Natural killer cell (primary cell): ENCODE measurements around the gene ZNF398. TPM values are rescaled to one million over a fixed set of nuclear protein-coding genes. Genes with fewer than 3 reads are reported as not detected.

Source experiments
- ATAC-seq, 3 donors: fragments of 150-1000 bp in 2 of 3; fragments of 200-7000 bp in 1 of 3; cut with Tn5 transposase; 1 replicate in 1 of 3; 2 replicates in 2 of 3; pipeline ENCODE4 v1.10.0; 2021; ENCODE audit warnings: mild to moderate bottlenecking in 2 of 3, moderate library complexity in 2 of 3
- DNase-seq, 2 donors: peaks; one replicate each; pipeline versions ENCODE4 v3.0.0 to v3.0.0-alpha.2; 2013 to 2021; ENCODE audit warnings: mixed read lengths in 1 of 2
- H3K27ac ChIP-seq: one replicate; pipeline ENCODE4 v1.5.1; 2013; ENCODE audit warnings: mild to moderate bottlenecking, low read length
- H3K27me3 ChIP-seq: one replicate; pipeline ENCODE4 v1.6.1; 2013; ENCODE audit warnings: low read length; ENCODE audit not compliant: control insufficient read depth, insufficient read depth
- H3K36me3 ChIP-seq: one replicate; pipeline ENCODE4 v1.6.1; 2013; ENCODE audit warnings: low read length; ENCODE audit not compliant: control insufficient read depth, insufficient read depth
- H3K4me1 ChIP-seq: one replicate; pipeline ENCODE4 v1.6.1; 2013; ENCODE audit warnings: low read length; ENCODE audit not compliant: control insufficient read depth, insufficient read depth
- H3K4me3 ChIP-seq: one replicate; pipeline ENCODE4 v1.5.1; 2013; ENCODE audit warnings: low read length
- H3K9me3 ChIP-seq: one replicate; pipeline ENCODE4 v1.6.1; 2013; ENCODE audit warnings: low read length; ENCODE audit not compliant: control insufficient read depth, insufficient read depth
- H3K27ac Mint-ChIP-seq, 2 donors: one replicate each; pipeline ENCODE4 v1.8.0; 2022; ENCODE audit warnings: mild to moderate bottlenecking in 2 of 2, mixed read lengths in 2 of 2, moderate library complexity in 1 of 2
- H3K27me3 Mint-ChIP-seq, 2 donors: one replicate each; pipeline ENCODE4 v1.8.0; 2022; ENCODE audit warnings: low read depth in 2 of 2, mixed read lengths in 2 of 2
- H3K36me3 Mint-ChIP-seq: one replicate; pipeline ENCODE4 v1.8.0; 2022; ENCODE audit warnings: mixed read lengths
- H3K4me1 Mint-ChIP-seq, 2 donors: one replicate each; pipeline ENCODE4 v1.8.0; 2022; ENCODE audit warnings: mixed read lengths in 2 of 2
- H3K4me3 Mint-ChIP-seq: one replicate; pipeline ENCODE4 v1.8.0; 2022; ENCODE audit warnings: mild to moderate bottlenecking, moderate library complexity, mixed read lengths
- H3K9me3 Mint-ChIP-seq, 2 donors: one replicate each; pipeline ENCODE4 v1.8.0; 2022; ENCODE audit warnings: mixed read lengths in 2 of 2
- WGBS: methylation state at CpG from one replicate; pipeline ENCODE4 v1.1.7; 2013; ENCODE audit warnings: missing lambda C conversion rate; ENCODE audit not compliant: insufficient coverage; 5-methylcytosine and 5-hydroxymethylcytosine counted together
- intact Hi-C: fragments of 100-400 bp; cut with micrococcal nuclease; formaldehyde crosslinking; loops from one replicate; pipeline ENCODE4 v1.14.2; 2022
- total RNA-seq, 4 donors: library from RNA; stranded (reverse); fragments of 120-200 nt in 1 of 4; gene quantifications; one replicate each; pipeline versions ENCODE4 v1.2.3 to v1.2.4, GENCODE V29; 2013 to 2022
- TF ChIP-seq, protein P1 (sequence below): fragments of 200-600 bp; IDR thresholded peaks from one replicate; pipeline ENCODE4 v1.8.0; 2022; ENCODE audit warnings: antibody characterized with exemption

The ZNF398 gene
- total RNA-seq, 3 donors from 2014 or later (not counting 1 experiment from before 2014, with no cell fraction given): 14.8 to 18.5 (median 18.5) TPM

DNA sequence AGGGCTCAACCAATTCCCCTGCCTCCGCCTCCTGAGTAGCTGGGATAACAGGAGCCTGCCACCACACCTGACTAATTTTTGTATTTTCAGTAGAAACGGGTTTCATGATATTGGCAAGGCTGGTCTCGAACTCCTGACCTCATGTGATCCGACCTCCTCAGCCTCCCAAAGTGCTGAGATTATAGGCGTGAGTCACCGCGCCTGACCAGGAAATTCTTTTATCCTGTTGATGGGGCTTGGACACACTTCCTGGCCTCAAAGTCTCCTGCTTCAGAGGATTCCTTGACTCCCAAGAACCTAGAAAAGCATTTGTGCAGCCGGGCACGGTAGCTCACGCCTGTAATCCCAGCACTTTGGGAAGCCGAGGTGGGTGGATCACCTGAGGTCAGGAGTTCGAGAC is 37.3 kb upstream of the ZNF398 start:
- no peaks in the 10 kb centered on the region for H3K36me3 Mint-ChIP-seq
- intact Hi-C loops: no loop called here
- no peak overlapping the region for H3K27ac Mint-ChIP-seq
- 95% methylated on average over 10 of the region's 12 CpGs for WGBS
- H3K4me1 Mint-ChIP-seq: no peaks in the 10 kb centered on the region
- H3K9me3 ChIP-seq: no peaks in the 10 kb centered on the region
- H3K4me3 ChIP-seq: no peak overlapping the region
- TF ChIP-seq, protein P1, sequence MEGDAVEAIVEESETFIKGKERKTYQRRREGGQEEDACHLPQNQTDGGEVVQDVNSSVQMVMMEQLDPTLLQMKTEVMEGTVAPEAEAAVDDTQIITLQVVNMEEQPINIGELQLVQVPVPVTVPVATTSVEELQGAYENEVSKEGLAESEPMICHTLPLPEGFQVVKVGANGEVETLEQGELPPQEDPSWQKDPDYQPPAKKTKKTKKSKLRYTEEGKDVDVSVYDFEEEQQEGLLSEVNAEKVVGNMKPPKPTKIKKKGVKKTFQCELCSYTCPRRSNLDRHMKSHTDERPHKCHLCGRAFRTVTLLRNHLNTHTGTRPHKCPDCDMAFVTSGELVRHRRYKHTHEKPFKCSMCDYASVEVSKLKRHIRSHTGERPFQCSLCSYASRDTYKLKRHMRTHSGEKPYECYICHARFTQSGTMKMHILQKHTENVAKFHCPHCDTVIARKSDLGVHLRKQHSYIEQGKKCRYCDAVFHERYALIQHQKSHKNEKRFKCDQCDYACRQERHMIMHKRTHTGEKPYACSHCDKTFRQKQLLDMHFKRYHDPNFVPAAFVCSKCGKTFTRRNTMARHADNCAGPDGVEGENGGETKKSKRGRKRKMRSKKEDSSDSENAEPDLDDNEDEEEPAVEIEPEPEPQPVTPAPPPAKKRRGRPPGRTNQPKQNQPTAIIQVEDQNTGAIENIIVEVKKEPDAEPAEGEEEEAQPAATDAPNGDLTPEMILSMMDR: no peak
- no peaks in the 10 kb centered on the region for H3K27me3 ChIP-seq
- no peaks in the 10 kb centered on the region for H3K36me3 ChIP-seq
- H3K4me3 Mint-ChIP-seq: no peak overlapping the region
- no peak for DNase-seq
- ATAC-seq: no peak
- no peaks in the 10 kb centered on the region for H3K4me1 ChIP-seq
- no peaks in the 10 kb centered on the region for H3K27me3 Mint-ChIP-seq
- no peaks in the 10 kb centered on the region for H3K9me3 Mint-ChIP-seq
- no peak overlapping the region for H3K27ac ChIP-seq

DNA sequence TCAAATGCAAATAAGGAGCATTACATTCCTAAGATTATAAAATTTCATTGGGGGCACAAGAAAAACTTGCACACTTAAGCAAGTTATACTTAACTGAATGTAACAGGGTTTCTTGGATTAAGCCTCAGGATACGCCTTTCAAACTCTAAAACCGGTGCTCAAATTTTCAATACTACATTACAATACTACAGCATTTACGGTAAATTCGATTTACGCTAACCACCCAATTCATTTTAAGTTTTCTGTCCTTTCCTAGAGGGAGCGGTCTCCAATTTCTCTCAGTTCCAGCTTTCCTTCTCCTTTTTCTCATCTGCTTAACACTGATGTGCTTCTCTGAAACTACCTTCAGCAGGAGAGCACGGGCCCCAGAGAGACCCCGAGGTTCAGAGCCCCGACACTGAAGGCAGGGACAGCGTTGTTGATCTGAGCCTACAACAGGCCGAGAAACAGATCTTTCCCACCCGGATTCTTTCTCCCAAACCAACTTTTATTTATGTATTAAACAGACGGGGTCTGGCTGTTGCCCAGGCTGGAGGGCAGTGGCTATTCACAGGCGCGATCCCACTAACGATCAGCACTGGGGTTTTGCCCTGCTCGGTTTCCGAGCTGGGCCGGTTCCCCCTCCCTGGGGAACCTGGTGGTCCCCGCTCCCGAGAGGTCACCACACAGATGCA is 21.9 kb upstream of the ZNF398 start:
- intact Hi-C loops: no loop called here
- H3K9me3 Mint-ChIP-seq: no peaks in the 10 kb centered on the region
- WGBS: 10% methylated on average over 21 of the region's 21 CpGs
- peak overlapping the region; percentile 100 for H3K4me3 Mint-ChIP-seq
- TF ChIP-seq, protein P1: no peak
- Histone ChIP-seq H3K36me3 (peaks cover 1% of the 10 kb centered on the region), H3K4me3 (peak overlapping the region; percentile 100), H3K4me1 (peaks cover 17% of the 10 kb centered on the region), H3K27me3 (no peaks in the 10 kb centered on the region), H3K27ac (peak overlapping the region; percentile 88), H3K9me3 (peaks cover 4% of the 10 kb centered on the region)
- DNase-seq (no peak), ATAC-seq (no peak)
- no peaks in the 10 kb centered on the region for H3K27me3 Mint-ChIP-seq
- H3K36me3 Mint-ChIP-seq: peaks cover under 1% of the 10 kb centered on the region
- peaks cover 25 to 36% of the 10 kb centered on the region in 2 donors for H3K4me1 Mint-ChIP-seq
- peak overlapping the region; percentile 89 to 98 for H3K27ac Mint-ChIP-seq

DNA sequence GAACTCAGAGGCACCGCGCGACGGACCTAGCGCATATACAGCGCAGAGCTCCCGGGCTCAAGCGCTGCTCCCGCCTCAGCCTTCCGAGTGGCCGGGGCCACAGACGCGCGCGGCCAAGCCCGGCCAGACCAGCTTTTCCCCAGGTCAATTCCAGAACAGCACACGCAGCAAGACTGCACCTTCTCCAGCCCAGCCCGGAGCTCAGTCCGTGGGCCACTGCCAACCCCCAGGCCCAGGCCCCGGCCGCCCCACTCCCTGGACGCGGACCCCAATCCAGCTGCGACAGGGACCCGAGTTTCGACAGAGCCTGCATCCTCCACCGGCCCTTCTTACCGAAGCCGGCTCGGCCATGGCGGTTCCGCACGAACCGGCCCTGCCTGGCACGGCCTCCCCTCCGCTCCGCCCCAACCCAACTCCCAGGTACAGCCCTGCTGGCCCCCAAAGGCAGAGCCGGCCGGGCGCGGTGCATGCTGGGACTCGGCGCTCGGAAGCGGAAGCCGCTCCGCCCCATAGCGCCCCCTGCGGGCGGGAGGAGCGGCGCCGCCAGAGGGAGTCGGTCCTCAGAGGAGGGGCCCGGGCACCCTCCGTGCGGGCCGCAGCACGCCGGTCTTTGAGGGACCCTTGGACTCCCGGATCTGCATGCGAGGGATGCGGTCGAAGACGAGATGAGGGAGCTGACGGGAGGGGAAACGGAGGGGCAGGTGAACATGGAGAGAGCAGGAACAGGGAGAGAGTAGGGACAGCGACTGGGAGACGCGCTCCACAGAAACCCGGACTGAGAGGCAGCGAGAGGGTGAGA is 21.2 kb upstream of the ZNF398 start, which contains the start of gene ZNF425:
TSS of gene ZNF425 (minus strand) at position 462 of the 799 bp plus-strand sequence. CDS start at position 351, 111 bp downstream.
- Histone ChIP-seq H3K27me3 (no peaks in the 10 kb centered on the region), H3K4me1 (peaks cover 17% of the 10 kb centered on the region), H3K9me3 (peaks cover 9% of the 10 kb centered on the region), H3K27ac (peak within 1 kb of the TSS; percentile 88), H3K36me3 (peaks cover 9% of the 10 kb centered on the region), H3K4me3 (peak within 1 kb of the TSS; percentile 100)
- peak; percentile 94 to 96 for DNase-seq
- intact Hi-C loops: loop anchor here (1.0 kb wide), 2 partner anchors 21 to 36 kb away; partner anchors contain the start of genes ZNF398 and ZNF786
- WGBS: under 1% methylated on average over 72 of the region's 72 CpGs
- Mint-ChIP-seq H3K36me3 (peaks cover 8% of the 10 kb centered on the region), H3K9me3 (peaks cover 0 to 4% of the 10 kb centered on the region in 2 donors), H3K27me3 (no peaks in the 10 kb centered on the region), H3K4me3 (peak within 1 kb of the TSS; percentile 100), H3K4me1 (peaks cover 25 to 36% of the 10 kb centered on the region in 2 donors), H3K27ac (peak within 1 kb of the TSS; percentile 89 to 98)
- ATAC-seq: peak; percentile 87 to 99 (median 91)
- TF ChIP-seq, protein P1: peak; percentile 89
